Mesendoderm (in vitro differentiated cells): ENCODE data around the gene CREB3L1.

Source experiments
- DNase-seq: peaks from one replicate; pipeline ENCODE4 v3.0.0; 2013
- H2AK5ac ChIP-seq: 2 replicates; pipeline ENCODE4 v1.6.1; 2013; ENCODE audit warnings: low read length, inconsistent platforms
- H2BK120ac ChIP-seq: 2 replicates; pipeline ENCODE4 v1.6.1; 2013; ENCODE audit warnings: low read depth, mild to moderate bottlenecking, low read length, moderate library complexity, mixed read lengths
- H2BK15ac ChIP-seq: replicated peaks from 2 replicates; pipeline ENCODE4 v1.6.1; 2013; ENCODE audit warnings: low read depth, mild to moderate bottlenecking, moderate library complexity
- H2BK5ac ChIP-seq: 2 replicates; pipeline ENCODE4 v1.6.1; 2013; ENCODE audit warnings: low read length, inconsistent platforms
- H3K18ac ChIP-seq: 2 replicates; pipeline ENCODE4 v1.6.1; 2013; ENCODE audit warnings: mild to moderate bottlenecking, low read length, mixed read lengths
- H3K23ac ChIP-seq: one replicate; pipeline ENCODE4 v1.6.1; 2013; ENCODE audit warnings: low read length
- H3K27ac ChIP-seq: 2 replicates; pipeline ENCODE4 v1.5.1; 2013; ENCODE audit warnings: low read depth, mild to moderate bottlenecking, inconsistent platforms, low read length, moderate library complexity
- H3K27me3 ChIP-seq: 2 replicates; pipeline ENCODE4 v1.6.1; 2013; ENCODE audit warnings: low read length, control low read depth, mild to moderate bottlenecking, inconsistent platforms; ENCODE audit not compliant: insufficient read depth, poor library complexity
- H3K36me3 ChIP-seq: 2 replicates; pipeline ENCODE4 v1.6.1; 2013; ENCODE audit warnings: low read length, inconsistent platforms; ENCODE audit not compliant: control insufficient read depth, insufficient read depth
- H3K4ac ChIP-seq: one replicate; pipeline ENCODE4 v1.6.1; 2013; ENCODE audit warnings: low read depth, mild to moderate bottlenecking, low read length, moderate library complexity
- H3K4me1 ChIP-seq: 2 replicates; pipeline ENCODE4 v1.6.1; 2013; ENCODE audit warnings: low read depth, low read length, inconsistent platforms; ENCODE audit not compliant: control insufficient read depth
- H3K4me2 ChIP-seq: 2 replicates; pipeline ENCODE4 v1.6.1; 2013; ENCODE audit warnings: low read length
- H3K4me3 ChIP-seq: 2 replicates; pipeline ENCODE4 v1.5.1; 2013; ENCODE audit warnings: mild to moderate bottlenecking, low read length
- H3K56ac ChIP-seq: one replicate; pipeline ENCODE4 v1.6.1; 2013; ENCODE audit warnings: low read length
- H3K79me1 ChIP-seq: 2 replicates; pipeline ENCODE4 v1.6.1; 2013; ENCODE audit warnings: low read length, inconsistent platforms
- H3K79me2 ChIP-seq: 2 replicates; pipeline ENCODE4 v1.6.1; 2013; ENCODE audit warnings: mild to moderate bottlenecking, low read length; ENCODE audit not compliant: control insufficient read depth, insufficient read depth
- H3K9ac ChIP-seq: 2 replicates; pipeline ENCODE4 v1.6.1; 2013; ENCODE audit warnings: low read length, inconsistent platforms
- H4K5ac ChIP-seq: one replicate; pipeline ENCODE4 v1.6.1; 2013; ENCODE audit warnings: low read length
- H4K8ac ChIP-seq: one replicate; pipeline ENCODE4 v1.6.1; 2013; ENCODE audit warnings: low read depth, mild to moderate bottlenecking, control low read depth, low read length, moderate library complexity
- WGBS: extraction: QIAGEN DNeasy Blood & Tissue Kit; methylation state at CpG from one replicate; pipeline ENCODE4 v1.1.7; 2013; ENCODE audit warnings: low lambda C conversion rate, missing lambda C conversion rate; ENCODE audit not compliant: insufficient coverage; ENCODE audit errors: extremely low coverage; 5-methylcytosine and 5-hydroxymethylcytosine counted together

Gene CREB3L1

GRCh38 chr11:46356924-46357482 is 79.5 kb downstream of the CREB3L1 start:
- Histone ChIP-seq H3K79me2 (peaks cover 33% of the 10 kb centered on the region), H3K4me1 (peaks cover 2% of the 10 kb centered on the region), H3K27ac (no peak overlapping the region), H3K9ac (no peak overlapping the region), H3K18ac (no peak overlapping the region), H3K4me3 (no peak overlapping the region), H3K36me3 (no peaks in the 10 kb centered on the region), H3K27me3 (no peaks in the 10 kb centered on the region), H2AK5ac (no peak overlapping the region), H2BK15ac (no peak overlapping the region), H3K56ac (no peak overlapping the region), H4K8ac (no peak overlapping the region), H3K4ac (no peak overlapping the region), H2BK120ac (no peak overlapping the region), H3K79me1 (peaks cover 27% of the 10 kb centered on the region), H4K5ac (no peak overlapping the region), H2BK5ac (no peak overlapping the region), H3K23ac (no peak overlapping the region), H3K4me2 (no peak overlapping the region)
- no CpG with 5 or more reads among the region's 7 CpGs for WGBS
- peak; percentile 68 for DNase-seq

- Histone ChIP-seq H3K27me3 (no peaks in the 10 kb centered on the region), H3K18ac (no peak overlapping the region), H3K36me3 (no peaks in the 10 kb centered on the region), H2BK5ac (no peak overlapping the region), H2BK120ac (no peak overlapping the region), H4K5ac (no peak overlapping the region), H3K4me2 (no peak overlapping the region), H3K4ac (no peak overlapping the region), H4K8ac (no peak overlapping the region), H3K79me1 (peaks cover 31% of the 10 kb centered on the region), H2BK15ac (no peak overlapping the region), H3K9ac (no peak overlapping the region), H3K4me1 (peaks cover 2% of the 10 kb centered on the region), H3K56ac (no peak overlapping the region), H3K79me2 (peaks cover 35% of the 10 kb centered on the region), H3K4me3 (no peak overlapping the region), H3K23ac (no peak overlapping the region), H3K27ac (no peak overlapping the region), H2AK5ac (no peak overlapping the region)
- no CpG with 5 or more reads among the region's 11 CpGs for WGBS
- DNase-seq = peak; percentile 43
These were observed 80.0 kb downstream of the CREB3L1 start for GRCh38 chr11:46357483-46357936.

GRCh38 chr11:46359953-46360352 is 82.5 kb downstream of the CREB3L1 start:
- no peak overlapping the region for H4K5ac ChIP-seq
- no peak for DNase-seq
- H3K56ac ChIP-seq = no peak overlapping the region
- H3K4me1 ChIP-seq = peaks cover 2% of the 10 kb centered on the region
- no peak overlapping the region for H3K9ac ChIP-seq
- no peak overlapping the region for H2BK5ac ChIP-seq
- no peak overlapping the region for H3K4me3 ChIP-seq
- 100% methylated on average over 1 of the region's 1 CpG for WGBS
- H3K79me1 ChIP-seq = peaks cover 21% of the 10 kb centered on the region
- H3K18ac ChIP-seq = no peak overlapping the region
- H4K8ac ChIP-seq = no peak overlapping the region
- H2BK15ac ChIP-seq = no peak overlapping the region
- no peak overlapping the region for H3K27ac ChIP-seq
- no peaks in the 10 kb centered on the region for H3K36me3 ChIP-seq
- H2BK120ac ChIP-seq = no peak overlapping the region
- no peak overlapping the region for H3K4me2 ChIP-seq
- no peak overlapping the region for H2AK5ac ChIP-seq
- H3K23ac ChIP-seq = no peak overlapping the region
- peaks cover 16% of the 10 kb centered on the region for H3K79me2 ChIP-seq
- no peak overlapping the region for H3K4ac ChIP-seq
- H3K27me3 ChIP-seq = no peaks in the 10 kb centered on the region

GRCh38 chr11:46360878-46361277 is 83.4 kb downstream of the CREB3L1 start:
- Histone ChIP-seq H3K56ac (peak overlapping the region; percentile 44), H3K4me2 (no peak overlapping the region), H3K79me1 (peaks cover 20% of the 10 kb centered on the region), H3K9ac (peak overlapping the region; percentile 11), H3K23ac (no peak overlapping the region), H2BK5ac (no peak overlapping the region), H2BK15ac (no peak overlapping the region), H3K18ac (no peak overlapping the region), H4K5ac (no peak overlapping the region), H2BK120ac (no peak overlapping the region), H3K36me3 (no peaks in the 10 kb centered on the region), H4K8ac (no peak overlapping the region), H3K27ac (no peak overlapping the region), H3K4me1 (peaks cover 2% of the 10 kb centered on the region), H2AK5ac (no peak overlapping the region), H3K79me2 (peaks cover 16% of the 10 kb centered on the region), H3K4ac (no peak overlapping the region), H3K4me3 (no peak overlapping the region), H3K27me3 (no peaks in the 10 kb centered on the region)
- WGBS = no CpG with 5 or more reads among the region's 7 CpGs
- no peak for DNase-seq

GRCh38 chr11:46361283-46362155 is 84.1 kb downstream of the CREB3L1 start:
- no peak overlapping the region for H2BK5ac ChIP-seq
- H3K4ac ChIP-seq = no peak overlapping the region
- H3K9ac ChIP-seq = peak overlapping the region; percentile 11
- H3K4me2 ChIP-seq = no peak overlapping the region
- H3K4me3 ChIP-seq = no peak overlapping the region
- H3K56ac ChIP-seq = peak overlapping the region; percentile 44
- H2BK15ac ChIP-seq = no peak overlapping the region
- no peak overlapping the region for H2AK5ac ChIP-seq
- H2BK120ac ChIP-seq = no peak overlapping the region
- peaks cover 2% of the 10 kb centered on the region for H3K4me1 ChIP-seq
- no CpG with 5 or more reads among the region's 26 CpGs for WGBS
- H3K27me3 ChIP-seq = no peaks in the 10 kb centered on the region
- H4K8ac ChIP-seq = no peak overlapping the region
- H3K36me3 ChIP-seq = no peaks in the 10 kb centered on the region
- peaks cover 16% of the 10 kb centered on the region for H3K79me1 ChIP-seq
- H4K5ac ChIP-seq = no peak overlapping the region
- DNase-seq = no peak
- H3K23ac ChIP-seq = no peak overlapping the region
- no peak overlapping the region for H3K18ac ChIP-seq
- peaks cover 13% of the 10 kb centered on the region for H3K79me2 ChIP-seq
- H3K27ac ChIP-seq = no peak overlapping the region
